Activated T-helper 17 cell treated with anti-CD3 and anti-CD28 coated beads, Interleukin-2, amount 50 U/mL, for 72 hours (primary cell): Measurements from ENCODE around the gene DLEC1. TPM values are rescaled to one million over a fixed set of nuclear protein-coding genes. Genes with fewer than 3 reads are reported as not detected.

Experiments used
- ATAC-seq: fragments of 150-1000 bp; cut with Tn5 transposase; replicated peaks from 2 replicates; pipeline ENCODE4 v1.10.0; 2021; ENCODE audit warnings: mild to moderate bottlenecking, moderate library complexity
- H3K27ac Mint-ChIP-seq: one replicate; pipeline ENCODE4 v1.8.0; 2022; ENCODE audit warnings: mixed read lengths
- H3K27me3 Mint-ChIP-seq: one replicate; pipeline ENCODE4 v1.8.0; 2022; ENCODE audit warnings: mixed read lengths
- H3K36me3 Mint-ChIP-seq: one replicate; pipeline ENCODE4 v1.8.0; 2022; ENCODE audit warnings: low read depth, mild to moderate bottlenecking, mixed read lengths
- H3K4me1 Mint-ChIP-seq: one replicate; pipeline ENCODE4 v1.8.0; 2022; ENCODE audit warnings: mixed read lengths
- H3K4me3 Mint-ChIP-seq: one replicate; pipeline ENCODE4 v1.8.0; 2022; ENCODE audit warnings: mild to moderate bottlenecking, mixed read lengths
- H3K9me3 Mint-ChIP-seq: one replicate; pipeline ENCODE4 v1.8.0; 2022; ENCODE audit warnings: mixed read lengths
- total RNA-seq, 2 donors: library from RNA; stranded (reverse); gene quantifications; one replicate each; pipeline ENCODE4 v1.2.3, GENCODE V29; 2022

The DLEC1 gene
- total RNA-seq, 2 donors from 2014 or later, result 1.2 to 2.0 TPM

- no peak for ATAC-seq
- no peaks in the 10 kb centered on the region for H3K27me3 Mint-ChIP-seq
- no peak overlapping the region for H3K27ac Mint-ChIP-seq
- no peaks in the 10 kb centered on the region for H3K9me3 Mint-ChIP-seq
- H3K4me3 Mint-ChIP-seq, result no peak overlapping the region
- peaks cover 14% of the 10 kb centered on the region for H3K36me3 Mint-ChIP-seq
- no peaks in the 10 kb centered on the region for H3K4me1 Mint-ChIP-seq
These were observed 77.6 kb downstream of the DLEC1 start for GRCh38 chr3:38116471-38117162.

GRCh38 chr3:38117163-38117716 lies 78.2 kb downstream of the DLEC1 start:
- H3K27me3 Mint-ChIP-seq, result no peaks in the 10 kb centered on the region
- H3K4me1 Mint-ChIP-seq, result no peaks in the 10 kb centered on the region
- H3K4me3 Mint-ChIP-seq, result no peak overlapping the region
- H3K27ac Mint-ChIP-seq, result no peak overlapping the region
- ATAC-seq, result no peak
- no peaks in the 10 kb centered on the region for H3K9me3 Mint-ChIP-seq
- H3K36me3 Mint-ChIP-seq, result peaks cover 18% of the 10 kb centered on the region

- Mint-ChIP-seq H3K27me3 (no peaks in the 10 kb centered on the region), H3K4me3 (no peak overlapping the region), H3K9me3 (no peaks in the 10 kb centered on the region), H3K36me3 (peaks cover 24% of the 10 kb centered on the region), H3K4me1 (no peaks in the 10 kb centered on the region), H3K27ac (peak overlapping the region; percentile 69)
- ATAC-seq, result peak; percentile 75
These were observed 78.9 kb downstream of the DLEC1 start for GRCh38 chr3:38117748-38118420.

- Mint-ChIP-seq H3K36me3 (peaks cover 32% of the 10 kb centered on the region), H3K27ac (peak overlapping the region; percentile 69), H3K27me3 (no peaks in the 10 kb centered on the region), H3K4me1 (no peaks in the 10 kb centered on the region), H3K9me3 (no peaks in the 10 kb centered on the region), H3K4me3 (no peak overlapping the region)
- ATAC-seq, result no peak
These were observed 79.6 kb downstream of the DLEC1 start for GRCh38 chr3:38118421-38119247.

- H3K27ac Mint-ChIP-seq, result no peak overlapping the region
- H3K4me1 Mint-ChIP-seq, result no peaks in the 10 kb centered on the region
- H3K27me3 Mint-ChIP-seq, result no peaks in the 10 kb centered on the region
- H3K4me3 Mint-ChIP-seq, result no peak overlapping the region
- H3K36me3 Mint-ChIP-seq, result peaks cover 38% of the 10 kb centered on the region
- no peak for ATAC-seq
- H3K9me3 Mint-ChIP-seq, result no peaks in the 10 kb centered on the region
These were observed 80.2 kb downstream of the DLEC1 start for GRCh38 chr3:38119248-38119544.

GRCh38 chr3:38119821-38120692 lies 81.0 kb downstream of the DLEC1 start:
- Mint-ChIP-seq H3K4me1 (no peaks in the 10 kb centered on the region), H3K4me3 (no peak overlapping the region), H3K9me3 (no peaks in the 10 kb centered on the region), H3K27ac (peak overlapping the region; percentile 74), H3K27me3 (no peaks in the 10 kb centered on the region), H3K36me3 (peaks cover 46% of the 10 kb centered on the region)
- no peak for ATAC-seq

- ATAC-seq, result no peak
- peaks cover 54% of the 10 kb centered on the region for H3K36me3 Mint-ChIP-seq
- H3K9me3 Mint-ChIP-seq, result no peaks in the 10 kb centered on the region
- H3K4me1 Mint-ChIP-seq, result no peaks in the 10 kb centered on the region
- no peak overlapping the region for H3K4me3 Mint-ChIP-seq
- no peaks in the 10 kb centered on the region for H3K27me3 Mint-ChIP-seq
- H3K27ac Mint-ChIP-seq, result peak overlapping the region; percentile 74
These were observed 81.9 kb downstream of the DLEC1 start for GRCh38 chr3:38120693-38121450.

- Mint-ChIP-seq H3K4me1 (no peaks in the 10 kb centered on the region), H3K27ac (no peak overlapping the region), H3K27me3 (no peaks in the 10 kb centered on the region), H3K9me3 (no peaks in the 10 kb centered on the region), H3K36me3 (peaks cover 60% of the 10 kb centered on the region), H3K4me3 (no peak overlapping the region)
- ATAC-seq, result no peak
These were observed 82.4 kb downstream of the DLEC1 start for GRCh38 chr3:38121451-38121831.

GRCh38 chr3:38121832-38122461 lies 82.9 kb downstream of the DLEC1 start:
- H3K27me3 Mint-ChIP-seq, result no peaks in the 10 kb centered on the region
- H3K4me3 Mint-ChIP-seq, result no peak overlapping the region
- H3K4me1 Mint-ChIP-seq, result no peaks in the 10 kb centered on the region
- H3K9me3 Mint-ChIP-seq, result no peaks in the 10 kb centered on the region
- no peak for ATAC-seq
- H3K36me3 Mint-ChIP-seq, result peaks cover 65% of the 10 kb centered on the region
- no peak overlapping the region for H3K27ac Mint-ChIP-seq

GRCh38 chr3:38122712-38123290 lies 83.8 kb downstream of the DLEC1 start:
- Mint-ChIP-seq H3K9me3 (no peaks in the 10 kb centered on the region), H3K36me3 (peaks cover 74% of the 10 kb centered on the region), H3K27ac (peak overlapping the region; percentile 17), H3K27me3 (no peaks in the 10 kb centered on the region), H3K4me3 (no peak overlapping the region), H3K4me1 (no peaks in the 10 kb centered on the region)
- ATAC-seq, result no peak

- peaks cover 91% of the 10 kb centered on the region for H3K36me3 Mint-ChIP-seq
- H3K9me3 Mint-ChIP-seq, result no peaks in the 10 kb centered on the region
- no peaks in the 10 kb centered on the region for H3K4me1 Mint-ChIP-seq
- no peaks in the 10 kb centered on the region for H3K27me3 Mint-ChIP-seq
- H3K4me3 Mint-ChIP-seq, result no peak overlapping the region
- no peak for ATAC-seq
- peak overlapping the region; percentile 59 for H3K27ac Mint-ChIP-seq
These were observed 85.5 kb downstream of the DLEC1 start for GRCh38 chr3:38124324-38125122.
